Calu3 (cell line): Measurements from ENCODE around the gene ATP5MK. TPM values are rescaled to one million over a fixed set of nuclear protein-coding genes. Genes with fewer than 3 reads are reported as not detected.
A peak's percentile ranks its signal among the peaks of the same experiment; 100 is the strongest.

Experiments
- BruUV-seq: library from RNA; stranded (reverse); fragments of 400-500 nt; replicated peaks from 2 replicates; lab custom pipeline; 2021; lab: Mats Ljungman, UMichigan
- CTCF ChIA-PET: fragments of 300-600 bp; sonication (Branson Sonifier 250); formaldehyde crosslinking; loops from one replicate; lab custom pipeline; 2022; ENCODE audit warnings: antibody characterized with exemption; lab: Charles Lee
- DNase-seq: peaks from one replicate; pipeline ENCODE4 v3.0.0; 2022
- H3K27ac Mint-ChIP-seq: one replicate; pipeline ENCODE4 v1.8.0; 2022; ENCODE audit warnings: mixed read lengths; ENCODE audit not compliant: unreplicated experiment
- H3K27me3 Mint-ChIP-seq: one replicate; pipeline ENCODE4 v1.8.0; 2022; ENCODE audit warnings: mixed read lengths; ENCODE audit not compliant: unreplicated experiment
- H3K36me3 Mint-ChIP-seq: one replicate; pipeline ENCODE4 v1.8.0; 2022; ENCODE audit warnings: mild to moderate bottlenecking, moderate library complexity, mixed read lengths; ENCODE audit not compliant: insufficient read depth, unreplicated experiment
- H3K4me1 Mint-ChIP-seq: one replicate; pipeline ENCODE4 v1.8.0; 2022; ENCODE audit warnings: mild to moderate bottlenecking, low read depth, mixed read lengths; ENCODE audit not compliant: unreplicated experiment
- H3K4me3 Mint-ChIP-seq: one replicate; pipeline ENCODE4 v1.8.0; 2022; ENCODE audit warnings: mild to moderate bottlenecking, low read depth, moderate library complexity, mixed read lengths; ENCODE audit not compliant: unreplicated experiment
- H3K9me3 Mint-ChIP-seq: one replicate; pipeline ENCODE4 v1.8.0; 2022; ENCODE audit warnings: low read depth, mixed read lengths; ENCODE audit not compliant: unreplicated experiment
- intact Hi-C: fragments of 100-400 bp; cut with micrococcal nuclease; formaldehyde crosslinking; loops from one replicate; pipeline ENCODE4 v1.10.0; 2022; ENCODE audit not compliant: unreplicated experiment
- total RNA-seq: library from RNA; stranded (reverse); gene quantifications from 2 replicates; pipeline ENCODE4 v1.2.3, GENCODE V29; 2022
- TF ChIP-seq, protein P1 (sequence below): fragments of 200-600 bp; IDR thresholded peaks from one replicate; pipeline ENCODE4 v1.8.0; 2022; ENCODE audit warnings: antibody characterized with exemption; ENCODE audit not compliant: unreplicated experiment

Gene ATP5MK
- total RNA-seq, 1 experiment from 2014 or later, result 203 TPM

DNA sequence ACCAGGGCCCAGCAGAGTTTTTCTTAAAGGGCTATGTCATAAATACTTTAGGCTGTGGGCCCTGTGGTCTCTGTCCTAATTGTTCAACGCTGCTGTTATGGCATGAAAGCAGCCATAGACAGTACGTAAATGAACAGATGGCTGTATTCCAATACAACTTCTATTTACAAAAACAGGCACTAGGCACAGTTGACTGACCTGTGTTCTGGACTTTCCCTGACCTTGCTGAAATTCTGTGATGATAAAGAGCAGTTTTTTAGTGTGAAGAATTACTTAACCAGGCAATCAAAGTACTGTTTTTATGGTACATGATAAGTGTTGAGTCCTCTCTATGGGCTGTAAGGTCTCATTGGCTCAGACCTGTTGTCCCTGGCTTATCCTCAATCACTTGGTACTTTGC, 17.3 kb upstream of the ATP5MK start:
- Mint-ChIP-seq H3K27ac (no peak overlapping the region), H3K9me3 (no peaks in the 10 kb centered on the region), H3K27me3 (no peaks in the 10 kb centered on the region), H3K36me3 (peaks cover 52% of the 10 kb centered on the region), H3K4me1 (no peaks in the 10 kb centered on the region), H3K4me3 (no peak overlapping the region)
- TF ChIP-seq, protein P1, sequence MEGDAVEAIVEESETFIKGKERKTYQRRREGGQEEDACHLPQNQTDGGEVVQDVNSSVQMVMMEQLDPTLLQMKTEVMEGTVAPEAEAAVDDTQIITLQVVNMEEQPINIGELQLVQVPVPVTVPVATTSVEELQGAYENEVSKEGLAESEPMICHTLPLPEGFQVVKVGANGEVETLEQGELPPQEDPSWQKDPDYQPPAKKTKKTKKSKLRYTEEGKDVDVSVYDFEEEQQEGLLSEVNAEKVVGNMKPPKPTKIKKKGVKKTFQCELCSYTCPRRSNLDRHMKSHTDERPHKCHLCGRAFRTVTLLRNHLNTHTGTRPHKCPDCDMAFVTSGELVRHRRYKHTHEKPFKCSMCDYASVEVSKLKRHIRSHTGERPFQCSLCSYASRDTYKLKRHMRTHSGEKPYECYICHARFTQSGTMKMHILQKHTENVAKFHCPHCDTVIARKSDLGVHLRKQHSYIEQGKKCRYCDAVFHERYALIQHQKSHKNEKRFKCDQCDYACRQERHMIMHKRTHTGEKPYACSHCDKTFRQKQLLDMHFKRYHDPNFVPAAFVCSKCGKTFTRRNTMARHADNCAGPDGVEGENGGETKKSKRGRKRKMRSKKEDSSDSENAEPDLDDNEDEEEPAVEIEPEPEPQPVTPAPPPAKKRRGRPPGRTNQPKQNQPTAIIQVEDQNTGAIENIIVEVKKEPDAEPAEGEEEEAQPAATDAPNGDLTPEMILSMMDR, result no peak
- CTCF ChIA-PET, result no interaction called here
- no TSS peak for BruUV-seq
- DNase-seq, result no peak
- intact Hi-C loops, result no loop called here

DNA sequence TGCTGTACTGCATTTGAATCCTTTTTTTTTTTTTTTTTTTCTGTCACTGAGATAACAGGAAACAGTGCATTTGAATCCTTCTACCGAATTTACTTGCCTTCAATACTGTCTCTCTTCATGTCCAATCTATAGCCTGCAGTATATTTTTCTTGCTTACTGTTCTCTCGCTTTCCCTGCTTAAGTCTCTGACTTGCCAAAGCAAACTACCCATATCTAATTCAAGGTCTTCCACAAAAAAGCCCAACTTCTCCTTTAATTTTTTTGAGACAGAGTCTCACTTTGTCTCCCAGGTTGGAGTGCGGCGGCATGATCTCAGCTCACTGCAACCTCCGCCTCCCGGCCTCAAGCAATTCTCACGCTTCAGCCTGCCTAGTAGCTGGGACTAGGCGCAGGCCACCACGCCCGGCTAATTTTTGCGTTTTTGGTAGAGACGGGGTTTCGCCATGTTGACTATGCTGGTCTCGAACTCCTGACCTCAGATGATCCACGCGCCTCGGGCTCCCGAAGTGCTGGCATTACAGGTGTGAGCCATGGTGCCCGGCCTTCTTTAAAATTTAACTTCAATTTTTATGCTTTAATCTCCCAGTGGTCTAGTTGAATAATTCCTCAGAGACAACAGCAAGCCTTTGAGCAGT, 1.0 kb upstream of the ATP5MK start:
- H3K9me3 Mint-ChIP-seq, result no peaks in the 10 kb centered on the region
- TF ChIP-seq, protein P1, result no peak
- peak overlapping the region; percentile 76 for H3K27ac Mint-ChIP-seq
- no TSS peak for BruUV-seq
- no peaks in the 10 kb centered on the region for H3K27me3 Mint-ChIP-seq
- peak overlapping the region; percentile 93 for H3K4me3 Mint-ChIP-seq
- H3K36me3 Mint-ChIP-seq, result peaks cover 61% of the 10 kb centered on the region
- no peak for DNase-seq
- H3K4me1 Mint-ChIP-seq, result peaks cover 10% of the 10 kb centered on the region
- CTCF ChIA-PET, result interaction anchor here (0.6 kb wide), 1 partner anchor 30 kb away, joined by 4 read pairs; the partner anchor contains the start of gene TAF5
- intact Hi-C loops, result no loop called here

DNA sequence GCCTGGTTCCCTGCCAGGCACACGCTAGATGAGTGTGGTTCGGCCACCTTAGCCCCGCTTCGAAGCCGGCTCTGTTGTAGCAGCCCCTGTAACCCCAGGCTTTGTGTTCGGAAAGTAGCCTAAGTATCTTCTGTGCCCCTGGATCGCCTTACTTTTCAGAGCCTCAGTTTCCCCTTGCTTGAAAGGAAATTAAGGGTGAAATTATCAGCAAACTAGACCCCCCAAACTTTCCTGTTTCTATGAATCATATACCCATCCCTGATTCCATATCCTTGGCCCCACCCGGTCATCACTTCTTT, 463 bp upstream of the ATP5MK start:
- H3K9me3 Mint-ChIP-seq, result no peaks in the 10 kb centered on the region
- BruUV-seq, result TSS peak; percentile 64
- intact Hi-C loops, result no loop called here
- CTCF ChIA-PET, result interaction anchor here (0.6 kb wide), 1 partner anchor 29 kb away, joined by 4 read pairs; the partner anchor contains the start of gene TAF5
- H3K4me1 Mint-ChIP-seq, result peaks cover 10% of the 10 kb centered on the region
- H3K36me3 Mint-ChIP-seq, result peaks cover 58% of the 10 kb centered on the region
- peak overlapping the region; percentile 93 for H3K4me3 Mint-ChIP-seq
- TF ChIP-seq, protein P1, result no peak
- no peaks in the 10 kb centered on the region for H3K27me3 Mint-ChIP-seq
- peak overlapping the region; percentile 76 for H3K27ac Mint-ChIP-seq
- DNase-seq, result no peak

DNA sequence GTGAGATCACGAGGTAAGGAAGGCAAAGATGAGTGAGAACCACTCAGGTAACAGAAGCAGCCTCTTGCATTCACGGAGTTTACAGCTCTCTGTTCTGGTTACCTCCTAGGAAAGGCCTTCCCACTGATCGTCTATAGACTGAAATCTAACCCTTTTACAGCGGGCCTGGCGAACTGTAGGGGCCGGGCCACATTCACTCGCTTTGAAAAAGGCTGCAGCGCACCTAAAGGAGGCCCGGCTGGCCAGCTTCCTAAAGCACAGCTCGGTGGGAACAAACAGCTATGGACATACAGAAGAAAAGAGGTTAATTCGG, 565 bp downstream of the ATP5MK start:
- Mint-ChIP-seq H3K27me3 (no peaks in the 10 kb centered on the region), H3K36me3 (peaks cover 53% of the 10 kb centered on the region), H3K4me3 (peak overlapping the region; percentile 93), H3K4me1 (peaks cover 10% of the 10 kb centered on the region), H3K27ac (peak overlapping the region; percentile 76), H3K9me3 (no peaks in the 10 kb centered on the region)
- TF ChIP-seq, protein P1, result no peak
- no TSS peak for BruUV-seq
- intact Hi-C loops, result no loop called here
- CTCF ChIA-PET, result no interaction called here
- DNase-seq, result no peak
